HEK293 (cell line): ENCODE measurements around the gene PODXL2.

Source experiments
- CTCF ChIA-PET: fragments of 350-600 bp; formaldehyde crosslinking; extraction: SDS; loops from one replicate; lab custom pipeline; 2021; ENCODE audit warnings: antibody characterized with exemption; lab: Yijun Ruan, JAX
- POLR2A ChIA-PET: fragments of 300-600 bp; formaldehyde crosslinking; extraction: SDS; loops from one replicate; lab custom pipeline; 2020; ENCODE audit warnings: antibody characterized with exemption, inconsistent platforms; lab: Yijun Ruan, JAX
- H3K27ac ChIP-seq: fragments of 200-500 bp; sonication (Bioruptor generic); 2 replicates; pipeline ENCODE4 v1.5.1; 2014; ENCODE audit warnings: low read depth, low read length, control low read depth, inconsistent platforms; ENCODE audit errors: extremely low read depth
- H3K36me3 ChIP-seq, 2 experiments: fragments of 200-500 bp in 1 of 2; sonication (Bioruptor generic) in 1 of 2; 1 replicate in 1 of 2; 2 replicates in 1 of 2; pipeline ENCODE4 v1.5.1; 2014 to 2017; ENCODE audit warnings: inconsistent platforms in 2 of 2, low read length in 2 of 2; ENCODE audit not compliant: control insufficient read depth in 2 of 2, insufficient read depth in 1 of 2
- H3K4me1 ChIP-seq: fragments of 200-500 bp; sonication (Bioruptor generic); 2 replicates; pipeline ENCODE4 v1.5.1; 2014; ENCODE audit warnings: mild to moderate bottlenecking, low read length, inconsistent platforms; ENCODE audit not compliant: control insufficient read depth, insufficient read depth
- H3K4me3 ChIP-seq: 2 replicates; pipeline ENCODE4 v1.5.1; 2011; ENCODE audit warnings: low read depth, mild to moderate bottlenecking, control low read depth, low read length, moderate library complexity
- H3K9me3 ChIP-seq: fragments of 200-500 bp; sonication (Bioruptor generic); 2 replicates; pipeline ENCODE4 v1.5.1; 2014; ENCODE audit warnings: low read depth, low read length, inconsistent platforms; ENCODE audit not compliant: control insufficient read depth, insufficient read depth
- GLIS2 ChIP-seq: fragments of 450-650 bp; formaldehyde crosslinking; IDR thresholded peaks from 2 replicates; pipeline ENCODE4 v1.5.1; 2016; ENCODE audit warnings: missing biosample characterization, missing genetic modification characterization
- MZF1 ChIP-seq: fragments of 450-650 bp; formaldehyde crosslinking; IDR thresholded peaks from 2 replicates; pipeline ENCODE4 v1.5.1; 2017; ENCODE audit warnings: missing biosample characterization, missing genetic modification characterization, borderline replicate concordance
- PRDM1 ChIP-seq: fragments of 450-650 bp; formaldehyde crosslinking; IDR thresholded peaks from 2 replicates; pipeline ENCODE4; 2016; ENCODE audit warnings: missing biosample characterization, missing genetic modification characterization
- SCRT1 ChIP-seq: fragments of 450-650 bp; formaldehyde crosslinking; IDR thresholded peaks from 2 replicates; pipeline ENCODE4 v1.5.1; 2016; ENCODE audit warnings: missing biosample characterization, missing genetic modification characterization, borderline replicate concordance
- WT1 ChIP-seq: fragments of 450-650 bp; formaldehyde crosslinking; IDR thresholded peaks from 2 replicates; pipeline ENCODE4 v1.5.1; 2016; ENCODE audit warnings: missing biosample characterization, missing genetic modification characterization
- ZBTB17 ChIP-seq: fragments of 450-650 bp; formaldehyde crosslinking; IDR thresholded peaks from 2 replicates; pipeline ENCODE4 v1.5.1; 2016; ENCODE audit warnings: missing biosample characterization, missing genetic modification characterization
- ZNF121 ChIP-seq: fragments of 450-650 bp; formaldehyde crosslinking; IDR thresholded peaks from 2 replicates; pipeline ENCODE4 v1.5.1; 2016; ENCODE audit warnings: missing biosample characterization, missing genetic modification characterization
- ZNF140 ChIP-seq: fragments of 450-650 bp; formaldehyde crosslinking; IDR thresholded peaks from 2 replicates; pipeline ENCODE4 v1.5.1; 2016; ENCODE audit warnings: missing biosample characterization, missing genetic modification characterization
- ZNF146 ChIP-seq: fragments of 450-650 bp; formaldehyde crosslinking; IDR thresholded peaks from 2 replicates; pipeline ENCODE4 v1.5.1; 2016; ENCODE audit warnings: missing biosample characterization, missing genetic modification characterization
- ZNF585B ChIP-seq: fragments of 450-650 bp; formaldehyde crosslinking; IDR thresholded peaks from 2 replicates; pipeline ENCODE4 v1.5.1; 2016; ENCODE audit warnings: missing biosample characterization, missing genetic modification characterization
- ZNF791 ChIP-seq: fragments of 450-650 bp; formaldehyde crosslinking; IDR thresholded peaks from 2 replicates; pipeline ENCODE4 v1.5.1; 2016; ENCODE audit warnings: missing biosample characterization, missing genetic modification characterization
- ZNF837 ChIP-seq: fragments of 450-650 bp; formaldehyde crosslinking; IDR thresholded peaks from 2 replicates; pipeline ENCODE4 v1.5.1; 2016; ENCODE audit warnings: missing biosample characterization, missing genetic modification characterization
- TF ChIP-seq, protein P1 (sequence below): fragments of 450-650 bp; formaldehyde crosslinking; IDR thresholded peaks from 2 replicates; pipeline ENCODE4 v1.5.1; 2016; ENCODE audit warnings: missing biosample characterization, missing genetic modification characterization
- TF ChIP-seq, protein P2 (sequence below): fragments of 450-650 bp; formaldehyde crosslinking; IDR thresholded peaks from 2 replicates; pipeline ENCODE4 v1.5.1; 2016; ENCODE audit warnings: missing biosample characterization, missing genetic modification characterization
- TF ChIP-seq, protein P3 (sequence below): fragments of 450-650 bp; formaldehyde crosslinking; IDR thresholded peaks from 2 replicates; pipeline ENCODE4 v1.5.1; 2016; ENCODE audit warnings: missing biosample characterization, missing genetic modification characterization

Gene PODXL2

DNA sequence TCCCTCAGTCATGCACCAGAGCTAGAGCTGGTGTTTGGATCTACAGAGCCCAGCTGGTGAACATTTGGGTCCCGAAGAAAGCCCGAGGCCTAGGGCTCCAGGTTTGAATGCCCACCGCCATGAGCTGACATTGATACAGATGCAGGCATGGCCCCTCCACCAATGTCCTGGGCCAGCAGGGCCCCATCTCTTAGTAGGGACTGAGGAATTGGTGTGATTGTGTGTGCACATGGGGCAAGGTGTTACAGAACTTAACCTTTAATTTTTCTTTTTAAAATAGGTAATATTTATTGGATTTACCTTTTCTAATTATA, 11.0 kb downstream of the PODXL2 start (continued):
- TF ChIP-seq, protein P1, sequence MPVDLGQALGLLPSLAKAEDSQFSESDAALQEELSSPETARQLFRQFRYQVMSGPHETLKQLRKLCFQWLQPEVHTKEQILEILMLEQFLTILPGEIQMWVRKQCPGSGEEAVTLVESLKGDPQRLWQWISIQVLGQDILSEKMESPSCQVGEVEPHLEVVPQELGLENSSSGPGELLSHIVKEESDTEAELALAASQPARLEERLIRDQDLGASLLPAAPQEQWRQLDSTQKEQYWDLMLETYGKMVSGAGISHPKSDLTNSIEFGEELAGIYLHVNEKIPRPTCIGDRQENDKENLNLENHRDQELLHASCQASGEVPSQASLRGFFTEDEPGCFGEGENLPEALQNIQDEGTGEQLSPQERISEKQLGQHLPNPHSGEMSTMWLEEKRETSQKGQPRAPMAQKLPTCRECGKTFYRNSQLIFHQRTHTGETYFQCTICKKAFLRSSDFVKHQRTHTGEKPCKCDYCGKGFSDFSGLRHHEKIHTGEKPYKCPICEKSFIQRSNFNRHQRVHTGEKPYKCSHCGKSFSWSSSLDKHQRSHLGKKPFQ (tag by site-specific recombination), result no peak
- TF ChIP-seq ZNF585B (no peak), ZNF837 (tag by site-specific recombination) (no peak), ZNF140 (tag by site-specific recombination) (no peak)

DNA sequence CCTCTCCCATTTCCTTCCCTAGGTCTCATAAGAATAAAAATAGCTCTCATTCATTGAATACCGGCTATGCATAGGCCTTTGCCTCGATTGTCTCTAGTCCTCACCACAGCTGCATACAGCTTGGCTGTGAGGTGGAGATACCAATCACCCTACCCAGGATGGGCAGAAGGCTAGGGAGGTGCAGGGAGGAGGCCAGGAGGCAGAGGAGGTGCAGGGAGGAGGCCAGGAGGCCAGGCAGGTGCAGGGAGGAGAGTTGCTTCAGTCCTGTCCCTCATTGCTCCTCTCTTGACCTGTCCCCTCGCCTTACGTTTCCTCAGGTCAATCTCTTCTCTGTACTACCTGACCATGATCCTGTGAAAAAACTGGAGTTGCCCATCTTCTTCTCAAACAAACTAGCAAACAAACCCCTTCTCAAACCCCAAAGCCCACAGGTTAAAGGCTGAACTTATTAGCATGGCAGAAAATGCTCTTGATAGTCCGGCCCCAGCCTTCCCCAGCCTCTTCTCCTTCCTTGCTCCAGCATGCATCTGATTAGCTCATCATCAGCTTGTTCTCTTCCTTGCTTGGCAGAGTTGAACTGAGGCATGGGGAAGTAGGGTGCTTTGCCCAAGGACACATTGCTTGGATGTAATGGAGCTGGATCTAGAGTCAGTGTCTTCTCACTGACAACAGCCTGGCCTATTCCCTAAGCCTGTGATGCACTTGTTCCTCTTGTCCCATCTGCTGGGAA, 15.8 kb downstream of the PODXL2 start:
- TF ChIP-seq SCRT1 (no peak), ZNF146 (no peak), MZF1 (tag by site-specific recombination) (no peak), GLIS2 (tag by site-specific recombination) (no peak), PRDM1 (tag by site-specific recombination) (no peak), ZNF791 (tag by site-specific recombination) (no peak), WT1 (tag by site-specific recombination) (no peak), ZBTB17 (tag by site-specific recombination) (no peak), ZNF121 (no peak)
- TF ChIP-seq, protein P2, sequence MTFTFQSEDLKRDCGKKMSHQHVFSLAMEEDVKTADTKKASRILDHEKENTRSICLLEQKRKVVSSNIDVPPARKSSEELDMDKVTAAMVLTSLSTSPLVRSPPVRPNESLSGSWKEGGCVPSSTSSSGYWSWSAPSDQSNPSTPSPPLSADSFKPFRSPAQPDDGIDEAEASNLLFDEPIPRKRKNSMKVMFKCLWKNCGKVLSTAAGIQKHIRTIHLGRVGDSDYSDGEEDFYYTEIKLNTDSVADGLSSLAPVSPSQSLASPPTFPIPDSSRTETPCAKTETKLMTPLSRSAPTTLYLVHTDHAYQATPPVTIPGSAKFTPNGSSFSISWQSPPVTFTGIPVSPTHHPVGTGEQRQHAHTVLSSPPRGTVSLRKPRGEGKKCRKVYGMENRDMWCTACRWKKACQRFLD, result no peak
- ChIA-PET POLR2A (no interaction called here), CTCF (interaction anchor here (0.6 kb wide), 1 partner anchor 52 kb away, joined by 4 read pairs; no protein-coding TSS in a partner anchor)
- Histone ChIP-seq H3K36me3 (peaks cover 0 to 24% of the 10 kb centered on the region in 2 experiments; a peak in 2 of 3 replicates), H3K9me3 (no peaks in the 10 kb centered on the region), H3K4me1 (no peaks in the 10 kb centered on the region), H3K4me3 (no peak overlapping the region), H3K27ac (no peak overlapping the region)

DNA sequence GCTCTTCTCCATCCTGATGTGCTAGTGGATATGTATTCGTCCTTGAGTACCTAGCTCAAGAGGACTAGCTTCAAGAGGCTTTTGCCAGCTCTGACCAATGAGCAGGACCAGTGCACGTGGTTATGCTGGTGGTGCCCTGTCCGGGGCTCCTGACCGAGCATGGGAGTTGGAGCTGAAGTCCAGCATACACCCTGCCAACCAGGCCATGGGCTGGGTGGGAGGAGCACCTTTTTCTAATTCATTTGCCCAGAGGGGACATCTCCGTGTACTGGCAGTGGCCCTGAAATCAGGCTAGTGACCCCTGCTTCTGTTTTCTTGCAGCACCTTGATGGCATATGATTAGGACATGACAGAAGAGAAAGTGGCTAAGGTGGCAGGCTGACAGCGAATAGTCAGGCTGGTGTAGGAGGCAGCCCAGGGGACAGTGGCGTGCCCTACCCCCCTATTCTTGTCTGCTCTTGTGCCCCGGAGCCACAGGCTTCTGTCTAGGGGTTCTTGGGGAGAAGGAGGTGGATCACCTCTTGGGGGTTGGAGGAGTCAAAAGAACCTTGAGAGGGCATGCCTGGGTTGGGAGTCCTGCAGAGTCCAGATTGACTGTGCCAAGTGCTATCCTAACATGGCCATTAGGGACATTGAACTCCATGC, 16.5 kb downstream of the PODXL2 start:
- Histone ChIP-seq H3K4me1 (no peaks in the 10 kb centered on the region), H3K9me3 (no peaks in the 10 kb centered on the region), H3K27ac (no peak overlapping the region), H3K4me3 (no peak overlapping the region), H3K36me3 (peaks cover 0 to 21% of the 10 kb centered on the region in 2 experiments; a peak in 2 of 3 replicates)
- ChIA-PET CTCF (interaction anchor here (0.6 kb wide), 1 partner anchor 51 kb away, joined by 4 read pairs; no protein-coding TSS in a partner anchor), POLR2A (no interaction called here)
- TF ChIP-seq, protein P3, sequence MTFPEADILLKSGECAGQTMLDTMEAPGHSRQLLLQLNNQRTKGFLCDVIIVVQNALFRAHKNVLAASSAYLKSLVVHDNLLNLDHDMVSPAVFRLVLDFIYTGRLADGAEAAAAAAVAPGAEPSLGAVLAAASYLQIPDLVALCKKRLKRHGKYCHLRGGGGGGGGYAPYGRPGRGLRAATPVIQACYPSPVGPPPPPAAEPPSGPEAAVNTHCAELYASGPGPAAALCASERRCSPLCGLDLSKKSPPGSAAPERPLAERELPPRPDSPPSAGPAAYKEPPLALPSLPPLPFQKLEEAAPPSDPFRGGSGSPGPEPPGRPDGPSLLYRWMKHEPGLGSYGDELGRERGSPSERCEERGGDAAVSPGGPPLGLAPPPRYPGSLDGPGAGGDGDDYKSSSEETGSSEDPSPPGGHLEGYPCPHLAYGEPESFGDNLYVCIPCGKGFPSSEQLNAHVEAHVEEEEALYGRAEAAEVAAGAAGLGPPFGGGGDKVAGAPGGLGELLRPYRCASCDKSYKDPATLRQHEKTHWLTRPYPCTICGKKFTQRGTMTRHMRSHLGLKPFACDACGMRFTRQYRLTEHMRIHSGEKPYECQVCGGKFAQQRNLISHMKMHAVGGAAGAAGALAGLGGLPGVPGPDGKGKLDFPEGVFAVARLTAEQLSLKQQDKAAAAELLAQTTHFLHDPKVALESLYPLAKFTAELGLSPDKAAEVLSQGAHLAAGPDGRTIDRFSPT (tag by site-specific recombination), result no peak
